NCI-H510A (cell line): ENCODE results near the gene MRPS21.

Source experiments
- DNase-seq: peaks from one replicate; lab custom pipeline; 2025; lab: John Stamatoyannopoulos, UW

Gene MRPS21

DNA sequence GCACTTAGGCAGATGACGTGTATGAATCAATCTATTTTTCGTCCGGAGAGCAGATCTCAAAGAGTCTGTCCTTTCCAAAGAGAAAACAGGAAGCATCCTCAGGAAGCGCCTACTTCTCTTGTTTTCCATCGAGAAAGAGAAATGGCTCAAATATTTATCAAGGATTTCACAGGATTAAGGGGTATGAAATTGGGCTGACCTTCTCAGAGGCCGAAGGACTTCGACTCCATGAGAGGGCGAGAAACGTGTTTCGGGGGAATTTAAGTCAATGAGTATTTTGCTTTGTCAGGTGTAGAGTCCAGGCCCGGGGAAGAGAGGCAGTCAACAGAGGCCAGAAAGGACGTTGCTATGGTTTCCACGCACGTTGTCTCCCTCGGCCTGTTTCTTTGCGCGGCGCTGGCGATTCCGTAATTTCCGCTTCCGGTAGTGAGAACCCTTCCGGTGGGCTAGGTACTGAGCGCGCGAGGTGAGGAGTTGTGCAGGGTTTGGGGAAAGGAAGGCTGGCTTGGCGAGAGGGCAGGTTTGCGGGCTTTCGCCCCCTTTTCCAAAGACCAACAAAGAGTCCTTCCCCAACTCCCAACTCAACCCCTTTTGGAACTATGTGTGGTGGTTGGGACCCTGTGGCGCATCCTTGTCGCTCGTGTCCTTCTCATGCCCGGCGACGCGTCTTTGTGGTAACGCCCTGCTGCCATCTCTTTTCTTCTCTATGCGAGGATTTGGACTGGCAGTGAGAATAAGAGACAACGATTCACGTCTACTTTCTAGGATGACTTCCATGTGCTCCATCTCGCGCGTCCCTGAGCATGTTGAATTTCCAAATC lies at the start of gene MRPS21:
MRPS21 (plus strand) TSS at position 429 of the 821 bp plus-strand sequence. CDS start 506 bp downstream, outside the sequence.
- peak; percentile 91 for DNase-seq

DNA sequence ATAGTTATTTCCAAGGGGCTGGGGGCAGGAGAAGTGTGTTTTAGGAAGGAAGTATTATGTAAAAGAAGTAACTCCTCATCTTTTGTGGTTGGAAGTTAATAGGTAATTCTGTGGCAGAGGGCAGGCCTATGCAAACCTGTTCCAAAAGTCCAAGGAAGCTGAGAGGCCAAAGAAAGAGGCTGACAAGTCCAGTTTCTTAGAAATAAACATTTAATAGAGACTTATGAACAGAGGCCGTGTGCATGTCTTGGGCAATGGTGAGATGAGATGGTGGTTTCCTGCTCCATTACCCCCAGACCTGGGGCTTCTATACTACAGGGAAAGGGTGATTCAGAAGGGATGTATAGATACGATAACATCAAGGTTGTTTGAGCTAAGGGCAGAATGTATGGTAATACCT lies 43.7 kb upstream of the MRPS21 start:
- DNase-seq, result no peak

DNA sequence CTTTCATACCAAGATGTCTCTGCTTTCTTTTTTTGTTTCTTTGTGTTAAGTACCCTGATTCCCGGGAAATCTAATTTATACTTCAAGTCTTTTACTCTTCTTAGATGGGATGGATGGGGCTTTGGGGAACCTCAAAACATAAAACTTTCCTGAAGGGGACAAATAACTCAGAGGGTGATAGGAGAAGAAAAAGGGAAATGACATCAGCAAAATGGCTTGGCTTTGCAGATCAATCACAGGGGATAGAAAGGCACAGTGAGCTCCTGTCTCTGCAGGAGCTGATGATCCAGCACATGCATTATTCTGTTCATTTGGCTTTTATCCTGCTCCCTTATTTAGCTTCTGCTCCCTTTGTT lies 37.5 kb upstream of the MRPS21 start:
- no peak for DNase-seq

DNA sequence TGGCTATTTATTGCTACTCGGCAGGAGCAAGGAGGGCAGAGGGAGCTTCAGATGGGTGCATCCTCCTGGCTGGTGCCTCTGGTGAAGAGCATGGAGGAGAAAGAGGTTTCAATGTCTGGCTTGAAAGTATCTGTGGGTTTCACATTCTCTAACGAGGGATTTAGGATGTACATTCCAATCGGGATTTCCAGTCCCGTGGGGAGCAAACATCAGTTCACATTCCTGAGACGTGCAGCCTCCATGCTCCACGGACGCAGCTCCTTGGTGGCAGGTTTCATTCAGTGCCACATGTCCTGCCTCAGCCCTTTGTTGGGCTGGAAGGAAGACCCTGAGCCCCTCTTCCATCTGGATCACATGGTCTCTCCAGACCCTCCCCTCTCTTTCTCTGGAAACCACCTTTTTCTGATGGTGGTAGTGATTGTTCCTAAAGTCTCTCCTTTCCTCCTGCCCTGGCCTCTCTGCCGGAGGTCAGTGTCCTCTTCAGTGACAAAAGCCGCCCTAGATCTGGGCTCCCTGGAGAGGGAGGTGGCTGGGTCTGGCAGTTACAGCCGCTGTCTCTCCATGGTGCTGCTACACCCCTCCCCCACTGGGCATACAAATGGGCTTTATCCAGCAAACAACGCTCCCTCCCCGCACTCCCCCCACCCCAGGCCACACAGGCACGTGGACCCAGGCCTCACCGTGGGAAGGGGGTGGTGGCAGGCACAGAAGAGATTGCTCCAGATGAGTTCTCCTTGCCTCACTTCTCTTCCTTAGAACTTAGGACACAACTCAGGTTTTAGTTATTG lies 36.9 kb upstream of the MRPS21 start:
- DNase-seq, result no peak

DNA sequence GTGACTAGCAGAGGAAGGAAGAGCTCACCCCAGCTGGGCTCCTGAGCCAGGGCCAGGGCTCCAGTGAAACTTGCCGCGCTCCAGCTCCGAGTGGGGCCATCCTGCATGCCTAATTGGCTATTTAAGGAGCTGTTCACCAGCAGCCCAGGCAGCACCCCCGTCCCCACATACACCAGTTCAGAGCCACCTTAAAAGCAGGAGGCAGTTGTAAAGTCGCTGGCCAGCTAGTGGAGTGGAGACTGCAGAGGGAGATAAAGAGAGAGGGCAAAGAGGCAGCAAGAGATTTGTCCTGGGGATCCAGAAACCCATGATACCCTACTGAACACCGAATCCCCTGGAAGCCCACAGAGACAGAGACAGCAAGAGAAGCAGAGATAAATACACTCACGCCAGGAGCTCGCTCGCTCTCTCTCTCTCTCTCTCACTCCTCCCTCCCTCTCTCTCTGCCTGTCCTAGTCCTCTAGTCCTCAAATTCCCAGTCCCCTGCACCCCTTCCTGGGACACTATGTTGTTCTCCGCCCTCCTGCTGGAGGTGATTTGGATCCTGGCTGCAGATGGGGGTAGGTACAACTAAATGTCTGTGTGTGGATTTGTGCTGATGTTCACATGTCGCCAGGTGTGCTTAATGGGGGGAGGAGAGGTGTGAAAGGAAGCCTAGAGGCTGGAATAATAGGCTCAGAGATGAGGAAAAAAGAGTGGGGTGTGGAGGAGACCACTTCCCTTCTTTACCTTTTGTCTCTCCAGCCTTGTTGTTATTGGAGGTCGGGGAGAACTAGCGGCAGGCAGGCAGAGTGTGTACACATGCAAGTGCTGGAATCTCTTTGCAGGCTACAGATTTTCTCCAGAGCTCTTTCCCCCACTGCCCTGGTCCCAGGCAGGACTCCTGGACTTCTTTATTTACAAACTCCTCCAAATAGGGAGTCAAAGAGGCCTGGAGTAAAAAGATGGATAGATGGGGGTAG lies 35.8 kb upstream of the MRPS21 start, which contains the start of gene CA14:
CA14 (plus strand) TSS at position 151 of the 962 bp plus-strand sequence; CDS start at position 506, 355 bp downstream.
- DNase-seq, result no peak

DNA sequence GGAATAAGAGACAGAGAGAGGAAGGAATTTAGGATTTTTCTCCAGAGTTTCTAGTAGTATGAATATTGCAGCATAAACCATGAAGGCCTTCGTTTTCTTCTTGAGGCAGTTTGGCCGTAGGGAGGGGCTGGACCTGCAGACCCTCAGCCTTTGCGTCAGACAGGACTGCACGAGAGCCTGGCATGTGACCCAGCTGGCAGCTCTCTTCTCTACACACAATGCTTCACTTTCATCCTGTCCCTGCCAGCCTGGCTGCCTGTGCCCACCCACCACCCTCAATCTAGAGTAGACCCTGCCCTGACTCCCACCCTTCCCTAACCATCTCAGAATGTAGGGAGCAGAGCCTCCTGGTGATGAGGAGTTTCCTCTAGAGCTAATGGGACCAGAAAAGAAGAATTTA lies 34.4 kb upstream of the MRPS21 start:
- no peak for DNase-seq

DNA sequence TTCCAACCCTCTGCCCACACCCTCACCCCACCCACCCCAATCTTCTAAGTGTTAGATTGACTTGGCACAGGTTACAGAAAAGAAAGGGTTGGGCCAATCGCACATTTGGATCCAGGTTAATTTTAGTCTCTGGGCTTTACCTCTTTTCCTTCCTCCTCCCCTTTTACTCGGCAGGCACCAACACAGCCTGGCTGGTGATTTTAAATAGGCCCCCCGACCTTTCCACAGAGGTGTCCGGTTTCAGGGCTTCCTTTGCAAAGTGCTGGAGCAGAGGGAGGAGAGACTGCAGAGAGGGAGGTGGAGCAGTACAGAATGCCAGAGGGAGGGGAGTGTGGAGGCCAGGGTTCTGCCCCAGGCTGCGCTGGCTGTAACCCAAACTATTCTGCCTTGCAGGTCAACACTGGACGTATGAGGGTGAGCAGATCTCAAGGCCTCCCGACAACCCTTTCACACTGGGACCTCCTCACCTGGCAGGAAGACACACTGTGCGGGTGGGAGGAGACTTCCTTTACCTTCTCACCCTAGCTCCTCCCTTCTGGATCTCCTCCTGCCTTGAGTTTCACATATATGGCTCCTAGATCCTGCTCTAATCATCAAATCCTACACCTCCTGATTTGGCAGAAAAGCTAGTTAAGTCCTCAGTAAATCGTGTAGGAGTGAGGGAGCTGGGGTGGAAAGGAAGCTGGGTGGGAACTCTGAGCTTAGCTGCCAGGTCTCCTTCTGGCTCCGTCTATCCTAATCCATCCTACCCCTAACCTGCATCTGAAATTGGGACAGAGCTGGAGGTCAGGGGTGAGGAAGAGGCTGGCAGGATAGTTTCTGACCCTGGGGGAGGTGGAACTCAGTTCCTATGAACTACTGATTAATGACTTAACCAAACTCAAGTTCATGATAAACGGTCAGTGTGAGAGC lies 33.6 kb upstream of the MRPS21 start:
- peak; percentile 77 for DNase-seq

DNA sequence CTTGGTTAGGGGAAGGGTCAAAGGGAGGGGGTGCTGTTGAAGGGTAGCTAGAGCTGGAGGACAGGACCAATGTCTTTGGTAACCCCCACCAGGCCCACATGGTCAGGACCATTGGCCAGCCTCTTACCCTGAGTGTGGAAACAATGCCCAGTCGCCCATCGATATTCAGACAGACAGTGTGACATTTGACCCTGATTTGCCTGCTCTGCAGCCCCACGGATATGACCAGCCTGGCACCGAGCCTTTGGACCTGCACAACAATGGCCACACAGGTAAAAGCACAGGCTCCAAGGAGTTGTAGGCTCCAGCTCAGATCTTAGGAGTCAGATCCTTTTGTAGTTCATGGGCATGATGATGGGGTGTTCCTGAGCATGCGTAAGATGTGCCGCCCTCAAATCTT lies 32.3 kb upstream of the MRPS21 start:
- DNase-seq, result no peak

DNA sequence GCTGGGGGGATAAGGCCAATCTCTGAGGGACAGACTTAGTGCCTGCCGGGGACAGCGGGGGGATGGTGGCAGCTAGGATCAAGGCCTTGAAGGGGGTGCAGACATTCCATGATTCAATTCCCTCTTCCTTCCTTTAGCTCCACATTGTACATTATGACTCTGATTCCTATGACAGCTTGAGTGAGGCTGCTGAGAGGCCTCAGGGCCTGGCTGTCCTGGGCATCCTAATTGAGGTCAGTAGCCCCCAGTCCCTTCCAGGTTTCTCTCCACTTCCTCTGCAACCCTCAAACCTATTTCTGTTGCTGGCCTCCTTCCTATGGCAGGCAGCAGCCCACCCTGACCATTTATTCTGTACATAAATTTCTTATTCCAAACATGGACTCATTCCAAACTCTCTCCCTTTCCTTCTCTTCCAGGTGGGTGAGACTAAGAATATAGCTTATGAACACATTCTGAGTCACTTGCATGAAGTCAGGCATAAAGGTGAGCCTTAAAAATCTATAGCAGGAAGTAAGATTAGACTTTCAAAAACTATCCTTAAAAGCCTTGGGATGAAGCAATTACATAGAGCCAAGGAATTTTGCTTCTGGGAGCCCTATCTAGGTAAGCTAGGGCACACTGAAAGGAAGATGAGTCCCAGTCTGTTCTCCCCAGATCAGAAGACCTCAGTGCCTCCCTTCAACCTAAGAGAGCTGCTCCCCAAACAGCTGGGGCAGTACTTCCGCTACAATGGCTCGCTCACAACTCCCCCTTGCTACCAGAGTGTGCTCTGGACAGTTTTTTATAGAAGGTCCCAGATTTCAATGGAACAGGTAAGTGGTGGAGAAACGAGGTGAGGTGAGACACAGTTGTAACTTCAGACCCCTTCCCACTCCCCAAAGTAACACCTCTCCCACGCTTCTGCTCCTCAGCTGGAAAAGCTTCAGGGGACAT lies 31.0 kb upstream of the MRPS21 start:
- DNase-seq, result no peak

DNA sequence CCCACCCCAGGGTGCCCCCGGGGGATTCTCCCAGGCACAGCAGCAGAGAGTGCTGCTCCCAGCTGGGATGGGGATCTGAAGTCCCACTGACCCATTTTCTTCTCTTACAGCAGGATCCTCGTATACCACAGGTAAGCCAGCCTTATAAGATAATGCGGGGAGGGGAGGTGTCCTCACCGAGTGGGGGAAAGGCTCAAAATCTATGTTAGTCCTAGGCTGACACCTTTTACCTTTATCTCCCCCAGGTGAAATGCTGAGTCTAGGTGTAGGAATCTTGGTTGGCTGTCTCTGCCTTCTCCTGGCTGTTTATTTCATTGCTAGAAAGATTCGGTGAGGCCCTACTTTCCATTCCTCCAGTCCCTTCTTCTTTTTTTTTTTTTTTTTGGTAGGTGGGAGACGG lies 30.1 kb upstream of the MRPS21 start:
- no peak for DNase-seq

DNA sequence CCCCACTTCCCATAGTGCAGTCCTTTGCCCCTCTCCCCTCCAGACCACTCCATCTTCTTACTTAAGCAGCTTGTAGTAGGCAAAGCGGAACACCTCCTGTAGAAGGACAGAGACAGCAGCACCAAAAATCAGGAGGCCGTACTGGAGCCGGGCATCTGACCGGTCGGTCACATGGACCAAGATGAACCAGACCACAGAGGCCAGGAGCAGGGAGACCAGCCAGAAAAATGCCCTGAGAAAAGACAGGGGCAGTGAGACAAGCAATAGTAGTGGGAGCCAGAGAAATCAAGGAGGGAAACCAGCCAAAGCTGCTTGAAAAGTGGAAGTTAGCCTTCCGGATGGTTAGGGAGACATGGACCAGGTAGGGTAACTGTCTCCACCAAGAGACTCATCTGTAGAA lies 25.8 kb upstream of the MRPS21 start:
- DNase-seq, result no peak

DNA sequence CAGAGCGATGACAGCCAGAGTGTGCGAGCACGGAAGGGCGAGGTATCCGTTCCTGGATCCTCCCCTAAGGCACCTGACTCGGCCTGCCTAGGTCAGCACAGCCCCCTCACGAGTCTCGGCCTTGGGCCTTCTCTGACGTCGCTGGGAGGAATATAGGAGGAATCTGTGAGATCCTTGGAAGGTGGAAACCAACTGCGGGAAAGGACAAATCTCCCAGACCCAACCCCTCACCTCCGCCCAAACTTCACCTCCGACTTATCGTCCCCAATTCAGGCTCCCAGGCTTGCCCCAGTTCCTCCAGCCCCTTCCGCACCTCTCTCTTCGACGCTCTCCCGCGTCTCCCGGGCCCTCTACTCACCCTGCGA lies 25.3 kb upstream of the MRPS21 start:
- no peak for DNase-seq

DNA sequence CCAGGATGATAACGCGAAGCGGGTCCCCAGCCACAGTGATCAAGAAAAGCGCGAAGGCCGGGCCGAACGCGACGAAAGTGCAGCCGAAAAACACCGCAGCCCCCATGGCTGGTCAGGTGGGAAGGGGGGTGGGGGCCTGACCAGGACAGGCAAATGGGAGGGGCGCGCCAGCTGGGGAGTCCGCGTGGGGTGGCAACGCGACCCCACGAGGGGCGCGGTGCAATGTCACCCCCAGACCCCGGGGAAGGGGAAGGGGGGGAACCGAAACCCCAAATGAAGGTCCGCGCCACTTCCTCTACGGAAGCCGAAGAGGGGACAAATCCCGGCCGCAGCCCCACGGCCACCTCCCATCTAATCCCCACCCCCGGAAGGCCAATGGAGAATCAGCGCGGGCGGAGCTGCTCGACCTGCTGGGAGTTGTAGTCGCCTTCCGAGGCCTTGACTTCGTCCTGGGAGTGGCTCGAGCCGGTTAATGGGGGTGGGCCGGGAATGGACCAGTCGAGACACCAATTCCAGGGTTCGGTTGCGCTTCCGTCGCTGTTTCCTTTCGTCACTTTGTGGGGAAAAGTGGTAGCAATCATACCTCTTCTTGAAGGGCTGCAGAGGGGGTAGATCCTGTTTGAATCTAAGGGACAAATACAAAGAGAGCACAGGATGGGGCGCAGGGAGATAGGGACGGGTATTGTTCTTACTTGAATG lies 24.8 kb upstream of the MRPS21 start, which contains the start of gene APH1A:
APH1A (minus strand) TSS at position 312 of the 699 bp plus-strand sequence; CDS start at position 106, 206 bp downstream.
- peak; percentile 96 for DNase-seq

DNA sequence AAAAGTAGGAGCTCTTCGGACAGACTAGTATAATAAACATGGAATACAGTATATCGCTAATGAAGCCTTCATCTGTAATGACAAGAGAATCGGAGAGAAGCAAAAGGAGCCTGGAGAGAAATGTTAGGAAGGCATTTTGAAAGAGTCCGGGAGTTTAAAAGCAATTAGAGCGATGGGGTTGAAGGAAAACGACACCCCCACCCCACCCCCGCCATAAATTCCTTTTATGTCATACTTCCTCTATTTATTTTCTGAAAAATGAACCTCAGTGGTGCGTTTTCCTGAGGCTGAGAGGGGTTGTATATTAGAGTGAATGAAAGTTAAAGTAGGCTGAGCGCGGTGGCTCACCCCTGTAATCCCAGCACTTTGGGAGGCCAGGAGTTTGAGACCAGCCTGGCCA lies 24.2 kb upstream of the MRPS21 start:
- DNase-seq, result no peak

DNA sequence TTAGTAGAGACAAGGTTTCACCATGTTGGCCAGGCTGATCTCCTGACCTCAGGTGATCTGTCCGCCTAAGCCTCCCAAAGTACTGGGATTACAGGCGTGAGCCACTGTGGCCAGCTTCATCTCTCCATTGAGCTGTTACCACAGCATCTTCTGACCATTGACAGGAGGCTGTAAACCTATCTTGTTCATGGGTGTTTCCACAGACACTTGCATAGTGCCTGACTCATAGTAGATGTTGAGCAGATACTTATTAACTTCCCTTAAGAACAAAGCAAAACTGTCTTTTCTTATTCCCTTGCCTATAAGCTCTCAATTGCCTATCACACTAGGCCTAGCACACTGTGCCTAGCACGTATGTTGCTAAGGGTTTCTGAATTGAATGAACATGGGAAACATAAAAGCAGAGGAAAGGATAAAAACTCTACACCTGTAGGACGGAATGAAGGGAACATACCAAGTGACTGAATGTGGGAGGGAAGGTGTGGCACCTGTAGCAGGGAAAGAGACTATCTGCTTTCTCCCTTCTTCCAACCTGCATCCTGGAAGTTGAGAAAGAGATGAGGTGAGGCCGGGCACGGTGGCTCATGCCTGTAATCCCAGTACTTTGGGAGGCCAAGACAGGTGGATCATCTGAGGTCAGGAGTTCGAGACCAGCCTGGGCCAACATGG lies 22.2 kb upstream of the MRPS21 start:
- DNase-seq, result no peak

DNA sequence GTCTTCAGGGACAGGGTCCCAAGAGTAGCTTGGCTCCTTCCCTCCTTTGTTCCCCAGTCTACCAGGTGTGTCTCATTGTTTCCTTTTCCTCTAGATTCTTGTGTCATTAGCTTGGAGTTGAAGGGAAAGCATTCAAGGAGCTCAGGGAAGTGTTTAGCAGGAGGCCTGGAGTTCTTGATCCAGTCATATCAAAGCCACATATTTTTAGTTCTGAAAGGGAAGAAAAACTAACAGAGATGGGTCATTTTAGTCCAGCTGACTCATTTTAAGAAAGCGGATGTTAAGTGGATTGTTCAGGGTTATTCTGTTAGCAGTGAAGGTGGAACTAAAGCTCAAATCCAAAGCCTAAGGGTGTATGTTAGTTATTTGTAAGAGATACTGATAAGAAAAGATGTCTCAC lies 20.4 kb upstream of the MRPS21 start:
- DNase-seq, result no peak

DNA sequence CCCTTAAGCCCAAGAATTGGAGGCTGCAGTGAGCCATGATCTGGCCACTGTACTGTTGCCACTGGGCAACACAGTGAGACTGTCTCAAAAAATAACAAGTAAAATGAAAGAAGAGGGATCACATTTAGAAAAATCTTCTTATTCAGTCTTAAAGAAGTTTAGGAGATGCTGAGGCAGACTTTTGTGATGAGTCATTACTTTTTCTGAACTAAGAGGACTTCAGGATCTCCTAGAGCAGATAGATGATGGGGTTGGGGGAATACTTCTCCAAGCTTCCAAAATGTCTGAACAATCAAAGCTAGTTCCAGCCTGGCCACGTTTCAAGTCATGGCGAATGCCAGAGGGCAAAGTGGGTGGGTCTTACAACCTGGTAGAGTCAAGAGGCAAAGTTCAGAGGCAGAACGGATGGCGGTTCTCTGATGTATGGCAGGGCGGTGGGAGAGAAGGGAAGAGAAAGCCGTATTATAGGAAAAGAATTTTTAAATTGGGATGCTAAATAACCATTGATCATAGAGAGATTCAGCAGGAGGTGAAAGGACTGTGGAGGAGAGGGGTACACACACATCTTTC lies 13.4 kb upstream of the MRPS21 start:
- no peak for DNase-seq

DNA sequence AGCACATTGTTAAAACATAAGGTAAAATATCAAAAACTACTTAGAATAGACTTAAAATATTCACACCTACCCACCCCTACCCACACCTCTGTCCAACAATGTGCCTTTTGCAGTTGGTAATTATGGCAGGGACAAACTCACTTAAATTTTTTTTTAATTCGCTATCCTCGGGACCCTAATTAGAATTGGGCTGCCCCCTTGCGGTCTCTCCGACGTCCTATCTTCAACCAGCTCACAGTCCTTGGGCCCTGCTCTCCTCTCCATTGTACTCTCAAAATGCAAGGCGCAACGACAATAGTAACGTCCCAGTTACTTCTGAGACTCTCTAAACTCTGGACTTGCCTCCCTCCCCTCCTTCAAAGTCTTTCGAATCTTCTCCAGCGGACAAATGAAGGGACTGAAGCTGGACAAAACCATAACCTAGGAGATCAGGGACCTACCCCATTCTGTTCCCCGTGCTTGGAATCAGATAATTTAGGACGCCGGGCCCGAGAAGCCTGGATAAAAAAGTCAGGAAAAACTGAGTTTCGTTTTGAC lies 12.4 kb upstream of the MRPS21 start:
- DNase-seq, result no peak
